ENCODE data around the gene C16orf74.

GRCh38 chr16:85716022-85716679 lies 34.7 kb downstream of the C16orf74 start:
- TF ChIP-seq CTCF (IDR thresholded peaks at IDR 0.05 in 4 of 5, conservative IDR thresholded peaks at IDR 0.05 in 1 of 5) (no peak), POLR2A (IDR thresholded peaks at IDR 0.05) (no peak)

Data from gastrocnemius medialis (tissue), 4 donors.